ENCODE results near the gene CCSER1.
"Not testable (repeated sequence)": the region's sequence is repeated elsewhere in the genome, so short reads cannot be mapped to it uniquely, and the experiment has no call there.

CCSER1 gene

DNA sequence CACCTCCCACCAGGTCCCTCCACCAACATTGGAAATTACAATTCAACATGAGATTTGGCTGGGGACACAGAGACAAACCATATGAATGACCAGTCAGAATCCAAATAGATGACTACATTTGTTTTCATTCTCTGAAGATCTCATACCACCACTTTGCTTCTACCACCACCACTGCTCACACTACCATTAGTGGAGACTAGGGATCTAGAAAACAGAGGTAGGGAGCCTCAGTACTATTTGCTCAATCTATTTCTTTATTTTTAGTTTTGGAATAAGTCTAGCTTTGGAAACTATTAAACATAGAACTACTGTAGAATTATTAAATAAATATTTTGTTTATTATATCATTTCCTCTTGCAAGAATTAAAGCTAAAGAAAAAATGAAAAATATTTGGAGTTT is 727.9 kb downstream of the CCSER1 start:
- DNase-seq (ENCODE audit: low read depth) = no peak
- no peak overlapping the region for H3K4me3 ChIP-seq (ENCODE audit: low read length)
- TF ChIP-seq, protein P1, sequence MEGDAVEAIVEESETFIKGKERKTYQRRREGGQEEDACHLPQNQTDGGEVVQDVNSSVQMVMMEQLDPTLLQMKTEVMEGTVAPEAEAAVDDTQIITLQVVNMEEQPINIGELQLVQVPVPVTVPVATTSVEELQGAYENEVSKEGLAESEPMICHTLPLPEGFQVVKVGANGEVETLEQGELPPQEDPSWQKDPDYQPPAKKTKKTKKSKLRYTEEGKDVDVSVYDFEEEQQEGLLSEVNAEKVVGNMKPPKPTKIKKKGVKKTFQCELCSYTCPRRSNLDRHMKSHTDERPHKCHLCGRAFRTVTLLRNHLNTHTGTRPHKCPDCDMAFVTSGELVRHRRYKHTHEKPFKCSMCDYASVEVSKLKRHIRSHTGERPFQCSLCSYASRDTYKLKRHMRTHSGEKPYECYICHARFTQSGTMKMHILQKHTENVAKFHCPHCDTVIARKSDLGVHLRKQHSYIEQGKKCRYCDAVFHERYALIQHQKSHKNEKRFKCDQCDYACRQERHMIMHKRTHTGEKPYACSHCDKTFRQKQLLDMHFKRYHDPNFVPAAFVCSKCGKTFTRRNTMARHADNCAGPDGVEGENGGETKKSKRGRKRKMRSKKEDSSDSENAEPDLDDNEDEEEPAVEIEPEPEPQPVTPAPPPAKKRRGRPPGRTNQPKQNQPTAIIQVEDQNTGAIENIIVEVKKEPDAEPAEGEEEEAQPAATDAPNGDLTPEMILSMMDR (conservative IDR thresholded peaks at IDR 0.05; ENCODE audit: low read depth, low read length) = no peak

GRCh38 chr4:90857081-90857820 is 730.1 kb downstream of the CCSER1 start:
- TF ChIP-seq, protein P1 (conservative IDR thresholded peaks at IDR 0.05; ENCODE audit: low read depth, low read length) = no peak
- DNase-seq (ENCODE audit: low read depth) = no peak

GRCh38 chr4:90875791-90876190 is 748.6 kb downstream of the CCSER1 start:
- no peak for DNase-seq (ENCODE audit: low read depth)
- no peak overlapping the region for H3K4me3 ChIP-seq (ENCODE audit: low read length)
- TF ChIP-seq, protein P1 (conservative IDR thresholded peaks at IDR 0.05; ENCODE audit: low read depth, low read length) = no peak

More at GRCh38 chr4:90857081-90857820, 730.1 kb downstream of the CCSER1 start:
- H3K4me3 ChIP-seq (ENCODE audit: low read length) = no peak overlapping the region

DNA sequence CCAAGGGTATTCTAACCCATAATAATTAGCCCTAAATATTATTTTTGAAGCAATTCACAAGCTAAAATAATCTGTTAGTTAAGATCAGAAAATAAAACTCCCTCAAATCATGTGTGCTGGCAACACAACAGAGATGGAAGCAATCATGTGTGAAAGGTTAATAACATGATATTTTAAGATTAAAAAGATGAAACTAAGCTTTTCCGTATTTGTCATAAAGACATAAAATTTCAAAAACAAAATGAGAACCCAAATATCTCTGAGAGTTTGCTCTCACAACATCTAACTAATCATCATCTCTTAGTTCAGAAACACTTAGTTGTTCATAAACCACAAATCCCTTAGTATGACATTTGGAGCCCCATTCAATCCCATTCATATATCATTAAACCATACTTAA is 749.1 kb downstream of the CCSER1 start:
- peak; percentile 11 for DNase-seq (ENCODE audit: low read depth)
- no peak overlapping the region for H3K4me3 ChIP-seq (ENCODE audit: low read length)
- TF ChIP-seq, protein P1 (conservative IDR thresholded peaks at IDR 0.05; ENCODE audit: low read depth, low read length) = no peak

GRCh38 chr4:90883519-90883918 is 756.3 kb downstream of the CCSER1 start:
- no peak overlapping the region for H3K4me3 ChIP-seq (ENCODE audit: low read length)
- TF ChIP-seq, protein P1 (conservative IDR thresholded peaks at IDR 0.05; ENCODE audit: low read depth, low read length) = no peak
- DNase-seq (ENCODE audit: low read depth) = no peak

- no peak overlapping the region for H3K4me3 ChIP-seq (ENCODE audit: low read length)
- TF ChIP-seq, protein P1 (conservative IDR thresholded peaks at IDR 0.05; ENCODE audit: low read depth, low read length) = no peak
- no peak for DNase-seq (ENCODE audit: low read depth)
Observed at GRCh38 chr4:90888571-90888970, 761.4 kb downstream of the CCSER1 start.

GRCh38 chr4:90889171-90889570 is 762.0 kb downstream of the CCSER1 start:
- TF ChIP-seq, protein P1 (conservative IDR thresholded peaks at IDR 0.05; ENCODE audit: low read depth, low read length) = no peak
- no peak overlapping the region for H3K4me3 ChIP-seq (ENCODE audit: low read length)
- no peak for DNase-seq (ENCODE audit: low read depth)

- not testable (repeated sequence) for H3K4me3 ChIP-seq (ENCODE audit: low read length); DNase-seq (ENCODE audit: low read depth)
Observed at GRCh38 chr4:90903413-90903812, 776.2 kb downstream of the CCSER1 start.
